ENCODE measurements around the gene FHL2. TPM values are rescaled to one million over a fixed set of nuclear protein-coding genes. Genes with fewer than 3 reads are reported as not detected.

Gene FHL2
- total RNA-seq, 2 experiments from 2014 or later, result 3.6 TPM

- Mint-ChIP-seq H3K27me3 (no peaks in the 10 kb centered on the region), H3K4me1 (peaks cover 18% of the 10 kb centered on the region), H3K36me3 (ENCODE audit: low read depth) (peaks cover 3% of the 10 kb centered on the region), H3K4me3 (no peak overlapping the region), H3K9me3 (no peaks in the 10 kb centered on the region), H3K27ac (no peak overlapping the region)
- ChIA-PET POLR2A (no interaction called here), CTCF (interaction anchor here (1.4 kb wide), 1 partner anchor 11 kb away, joined by 4 read pairs; no protein-coding TSS in a partner anchor)
- no peak for DNase-seq
Observed at GRCh38 chr2:105320651-105321215, 78.1 kb downstream of the FHL2 start.

DNA sequence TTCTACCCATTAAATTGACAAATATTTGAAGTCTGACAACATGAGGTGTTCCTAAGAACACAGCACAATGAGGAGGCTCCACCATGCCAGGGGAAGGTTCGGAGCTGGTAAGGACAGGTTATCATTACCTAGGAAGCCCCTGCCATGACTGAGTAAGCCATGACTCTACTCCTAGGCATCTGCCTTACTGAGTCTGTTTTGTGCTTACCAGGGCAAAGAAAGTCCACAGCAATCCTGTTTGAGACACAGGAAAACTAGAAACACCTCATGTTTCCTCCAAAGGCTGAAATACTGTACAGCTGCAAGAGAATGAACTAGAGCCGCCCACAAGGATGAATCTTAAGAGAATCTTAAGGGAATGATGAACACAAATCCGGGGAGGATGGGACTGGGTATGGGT, 80.9 kb downstream of the FHL2 start:
- Mint-ChIP-seq H3K9me3 (no peaks in the 10 kb centered on the region), H3K4me3 (no peak overlapping the region), H3K27me3 (no peaks in the 10 kb centered on the region), H3K36me3 (ENCODE audit: low read depth) (no peaks in the 10 kb centered on the region), H3K4me1 (peaks cover 15% of the 10 kb centered on the region), H3K27ac (no peak overlapping the region)
- no peak for DNase-seq
- ChIA-PET POLR2A (no interaction called here), CTCF (interaction anchor here (0.6 to 1.3 kb wide), 2 partner anchors 11 to 22 kb away, joined by 3 read pairs; no protein-coding TSS in a partner anchor)

- Mint-ChIP-seq H3K27me3 (no peaks in the 10 kb centered on the region), H3K4me1 (peaks cover 9% of the 10 kb centered on the region), H3K9me3 (no peaks in the 10 kb centered on the region), H3K4me3 (no peak overlapping the region), H3K36me3 (ENCODE audit: low read depth) (no peaks in the 10 kb centered on the region), H3K27ac (no peak overlapping the region)
- ChIA-PET POLR2A (no interaction called here), CTCF (interaction anchor here (1.4 to 1.9 kb wide), 3 partner anchors 9 to 18 kb away, joined by 3 to 9 read pairs (median 4); partner anchors contain the start of gene TGFBRAP1)
- DNase-seq, result no peak
Observed at GRCh38 chr2:105315314-105315713, 83.5 kb downstream of the FHL2 start.

DNA sequence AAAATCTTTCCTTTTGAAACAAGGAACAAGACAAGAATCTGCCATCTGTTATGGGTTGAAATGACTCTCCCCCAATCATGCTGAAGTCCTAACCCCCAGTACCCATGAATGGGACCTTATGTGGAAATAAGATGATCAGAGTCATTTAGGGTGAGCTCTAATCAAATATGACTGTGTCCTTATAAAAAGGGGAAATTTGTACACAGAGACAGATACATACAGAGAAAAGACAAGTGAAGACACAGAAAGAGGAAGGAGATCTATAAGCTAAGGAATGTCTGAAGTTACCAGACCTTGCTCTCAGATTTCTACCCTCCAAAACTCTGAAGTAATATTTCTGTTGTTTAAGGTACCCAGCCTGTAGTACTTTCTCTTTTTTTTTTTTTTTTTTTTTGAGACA, 85.0 kb downstream of the FHL2 start:
- Mint-ChIP-seq H3K27me3 (no peaks in the 10 kb centered on the region), H3K4me3 (no peak overlapping the region), H3K9me3 (no peaks in the 10 kb centered on the region), H3K36me3 (ENCODE audit: low read depth) (peaks cover 2% of the 10 kb centered on the region), H3K4me1 (peaks cover 9% of the 10 kb centered on the region), H3K27ac (no peak overlapping the region)
- POLR2A ChIA-PET, result no interaction called here
- CTCF ChIA-PET, result interaction anchor here (0.6 to 1.9 kb wide), 3 partner anchors 11 to 242 kb away, joined by 3 to 5 read pairs (median 4); no protein-coding TSS in a partner anchor
- DNase-seq, result no peak

Other genes starting within 250 kb of the FHL2 start
- not detected for gene GPR45, start 157.3 kb downstream of the FHL2 start, total RNA-seq
- gene TGFBRAP1, start 69.3 kb downstream of the FHL2 start, total RNA-seq, result 10 to 100 TPM; 20.5 to 21.4 TPM
- gene C2orf49, start 61.5 kb downstream of the FHL2 start, total RNA-seq, result 10 to 100 TPM; 23.5 to 24.5 TPM

Measured in activated CD4-positive, alpha-beta T cell treated with anti-CD3 and anti-CD28 coated beads, Interleukin-2, amount 10 ng/mL, durations not matched to agents 7 days and 5 days (primary cell).